RKO (cell line): ENCODE measurements around the gene COLEC11.
"Not testable (repeated sequence)": the region's sequence is repeated elsewhere in the genome, so short reads cannot be mapped to it uniquely, and the experiment has no call there.

ENCODE experiments used
- DNase-seq: peaks from one replicate; pipeline ENCODE4 v3.0.0-alpha.2; 2016; ENCODE audit warnings: low spot score

COLEC11 gene

GRCh38 chr2:3594493-3595281 is at the start of gene COLEC11:
Gene COLEC11, plus strand, starts transcription at chr2:3595112. Its CDS starts 9,229 bp downstream, at chr2:3604341.
- DNase-seq: no peak

- no peak for DNase-seq
These were observed 49.0 kb upstream of the COLEC11 start for GRCh38 chr2:3545788-3546478.

DNA sequence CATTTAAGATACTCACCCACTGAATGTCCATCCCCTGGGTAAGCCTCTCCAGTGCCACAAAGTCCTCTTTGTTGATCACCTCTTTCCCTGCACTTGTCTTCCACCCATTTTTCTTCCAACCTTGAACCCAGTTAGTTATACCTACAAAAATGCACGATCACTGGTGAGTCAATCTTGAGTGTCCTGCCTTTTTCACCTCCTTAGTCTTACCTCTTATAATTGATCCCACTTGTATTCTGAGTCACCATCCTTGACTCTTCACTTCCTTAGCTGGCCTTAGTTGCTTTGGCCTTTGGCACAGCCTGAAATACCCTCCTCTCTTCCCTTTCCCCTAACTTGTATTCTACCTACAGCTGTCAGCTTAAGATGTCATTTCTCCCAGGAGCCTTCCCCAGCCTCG is 47.0 kb upstream of the COLEC11 start:
- DNase-seq: peak; percentile 47

DNA sequence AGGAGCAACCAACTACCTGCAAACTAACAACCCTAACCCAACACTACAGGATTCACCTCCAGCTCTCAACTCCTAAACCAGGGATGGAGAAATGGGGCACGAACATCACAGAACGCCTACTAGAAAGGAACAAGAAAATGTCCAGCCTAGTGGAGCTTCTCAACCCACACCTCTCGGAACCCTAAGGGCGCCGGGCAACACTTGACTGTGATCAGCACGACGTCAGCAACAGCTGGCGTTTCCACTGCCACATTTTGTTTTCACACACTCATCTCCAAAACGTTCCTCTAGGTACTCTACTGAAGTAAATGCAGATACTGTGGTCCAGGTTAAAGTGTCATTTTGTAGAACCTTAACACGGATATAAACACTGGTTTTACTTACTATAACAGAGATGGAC is 41.0 kb upstream of the COLEC11 start:
- DNase-seq: no peak

DNA sequence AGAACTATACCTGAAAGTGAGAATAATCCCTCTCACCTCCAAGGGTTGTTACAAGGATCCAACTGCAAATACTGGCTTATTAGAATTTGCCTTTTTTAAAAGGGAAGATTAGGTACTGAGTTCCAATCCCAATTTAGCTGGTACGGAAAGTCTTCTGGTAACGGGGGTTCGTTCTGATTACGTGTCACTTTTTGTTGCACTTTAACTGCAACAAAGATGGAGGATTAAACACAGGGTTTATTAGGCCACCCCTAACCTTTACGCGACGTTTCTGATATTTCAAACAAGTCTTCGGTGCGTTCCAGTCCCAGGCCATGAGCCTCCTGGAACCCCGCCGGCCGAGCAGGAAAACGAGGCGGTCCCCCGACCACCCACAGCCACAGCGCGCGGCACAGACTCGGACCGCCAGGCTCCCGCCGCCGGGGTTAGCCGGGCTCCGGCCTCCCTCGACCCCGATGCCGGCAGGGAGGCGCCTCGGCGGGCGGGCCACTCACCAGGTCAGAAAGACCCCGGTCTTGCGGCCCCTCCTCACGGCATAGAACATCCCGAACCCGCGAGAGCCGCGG is 37.2 kb upstream of the COLEC11 start:
- peak; percentile 33 for DNase-seq

DNA sequence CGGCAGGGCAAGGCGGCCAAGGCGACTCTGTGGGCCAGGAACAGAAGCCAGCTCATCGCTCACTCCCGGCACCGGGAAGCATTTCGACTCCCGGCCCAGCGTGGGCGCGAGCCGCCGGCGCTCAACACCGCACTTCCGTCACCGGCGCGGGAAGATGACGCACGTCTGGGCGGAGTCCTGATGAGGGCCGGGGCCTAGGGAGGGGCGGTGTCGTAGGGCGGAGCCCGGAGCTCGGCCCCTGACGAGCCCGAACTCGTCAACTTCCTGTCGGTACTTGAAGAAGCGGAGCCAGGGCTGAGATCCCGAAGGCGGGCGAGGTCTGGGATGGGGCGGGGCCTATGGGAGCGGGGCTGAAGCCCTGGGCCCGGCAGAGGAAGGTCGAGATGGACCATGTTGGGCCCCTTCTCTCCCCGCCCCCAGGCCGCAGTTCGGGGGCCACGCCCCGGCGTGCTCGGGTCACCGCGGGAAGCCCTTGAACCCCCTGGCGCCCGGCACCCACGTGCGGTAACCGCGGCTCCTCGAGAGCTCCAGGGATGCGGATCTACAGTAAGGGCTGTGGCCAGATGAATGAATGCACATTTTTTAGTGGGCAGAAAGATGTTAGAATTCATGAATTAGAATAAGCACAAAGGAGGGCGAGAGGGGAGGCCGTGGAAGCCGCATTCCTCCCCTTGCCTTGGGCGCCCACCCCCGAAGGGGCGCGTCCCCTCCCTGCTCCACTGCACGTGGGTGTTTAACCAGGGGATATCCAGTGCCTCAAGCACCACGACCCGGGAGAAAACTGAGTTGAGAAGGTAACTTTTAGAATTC is 36.5 kb upstream of the COLEC11 start, which contains the start of gene RNASEH1:
Gene RNASEH1, minus strand, starts transcription at position 129 of the 810 bp plus-strand sequence. Its CDS starts 73 bp downstream, at position 56.
- peak; percentile 98 for DNase-seq

- no peak for DNase-seq
These were observed 31.4 kb upstream of the COLEC11 start for GRCh38 chr2:3563521-3563976.

DNA sequence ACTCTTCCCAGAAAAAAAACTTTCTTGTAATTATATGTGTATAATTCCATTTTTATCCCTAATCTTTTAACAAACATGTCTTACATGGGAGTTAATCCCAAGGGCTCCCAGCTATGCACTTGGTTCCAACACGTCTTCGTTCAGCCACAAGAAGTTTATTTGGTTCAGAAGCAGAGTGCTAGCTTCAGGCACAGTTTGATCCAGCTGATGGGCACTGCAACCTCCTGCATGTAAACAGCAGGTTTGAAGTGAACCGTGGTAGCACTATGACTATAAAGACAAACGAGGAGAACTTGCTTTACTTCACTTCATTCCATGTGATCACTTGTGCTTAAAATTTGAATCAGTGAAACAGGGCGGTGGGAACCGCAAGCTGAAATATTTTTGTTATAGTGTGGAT is 29.8 kb upstream of the COLEC11 start:
- DNase-seq: no peak

DNA sequence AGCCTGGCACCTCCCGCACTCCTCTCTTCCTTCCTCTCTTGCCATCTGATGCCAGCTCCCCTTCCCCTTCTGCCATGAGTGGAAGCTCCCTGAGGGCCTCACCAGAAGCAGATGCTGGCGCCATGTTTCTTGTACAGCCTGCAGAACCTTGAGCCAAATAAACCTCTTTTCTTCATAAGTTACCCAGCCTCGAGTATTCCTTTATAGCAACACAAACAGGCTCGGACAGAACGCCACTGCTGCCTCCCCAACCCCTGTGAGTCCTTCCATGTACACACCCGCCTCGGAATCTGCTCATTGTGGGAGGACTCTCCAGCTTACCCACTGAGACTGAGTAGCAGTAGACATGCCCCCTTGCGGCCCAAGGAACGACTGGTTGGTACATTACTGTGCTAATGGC is 28.1 kb upstream of the COLEC11 start:
- no peak for DNase-seq

- not testable (repeated sequence) for DNase-seq
These were observed 25.3 kb upstream of the COLEC11 start for GRCh38 chr2:3569656-3570055.

DNA sequence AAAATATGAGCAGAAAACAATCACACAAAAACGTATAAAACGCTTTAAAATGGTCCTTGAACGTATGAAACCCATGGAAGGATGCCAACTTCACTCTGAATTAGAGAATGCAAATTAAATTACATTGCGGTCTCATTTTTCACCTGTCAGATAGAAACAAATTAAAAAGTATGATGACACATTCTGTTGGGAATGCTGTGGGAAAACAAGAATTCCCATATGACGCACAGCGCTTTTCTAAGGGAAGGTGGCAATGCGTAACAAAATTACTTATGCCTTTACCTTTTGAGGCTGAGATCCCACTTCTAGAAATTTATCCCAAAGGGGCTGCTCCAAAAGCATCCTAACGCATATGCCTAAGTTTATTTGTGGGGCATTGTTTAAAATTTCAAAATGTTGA is 23.6 kb upstream of the COLEC11 start:
- no peak for DNase-seq

DNA sequence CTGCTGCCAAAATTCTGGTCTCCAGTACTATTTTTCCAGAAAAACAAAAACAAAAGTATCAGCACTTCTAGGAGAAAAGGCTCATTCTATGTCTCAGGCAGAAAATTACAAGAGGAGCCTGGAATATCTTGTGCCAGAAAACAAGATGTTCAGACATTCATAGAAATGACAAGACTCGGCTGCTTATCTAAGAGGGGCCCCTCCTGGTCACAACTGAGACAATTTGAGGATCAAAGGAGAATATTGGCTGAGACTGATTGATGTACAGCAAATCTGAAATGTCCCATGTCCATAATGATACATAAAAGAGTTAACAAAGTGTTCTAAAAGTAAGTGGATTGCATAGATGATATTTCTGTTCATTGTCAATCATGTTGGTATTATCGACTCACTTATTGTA is 22.3 kb upstream of the COLEC11 start:
- DNase-seq: no peak

- DNase-seq: no peak
These were observed 20.8 kb upstream of the COLEC11 start for GRCh38 chr2:3574155-3574554.

GRCh38 chr2:3575534-3576262 is 19.2 kb upstream of the COLEC11 start:
- no peak for DNase-seq

DNA sequence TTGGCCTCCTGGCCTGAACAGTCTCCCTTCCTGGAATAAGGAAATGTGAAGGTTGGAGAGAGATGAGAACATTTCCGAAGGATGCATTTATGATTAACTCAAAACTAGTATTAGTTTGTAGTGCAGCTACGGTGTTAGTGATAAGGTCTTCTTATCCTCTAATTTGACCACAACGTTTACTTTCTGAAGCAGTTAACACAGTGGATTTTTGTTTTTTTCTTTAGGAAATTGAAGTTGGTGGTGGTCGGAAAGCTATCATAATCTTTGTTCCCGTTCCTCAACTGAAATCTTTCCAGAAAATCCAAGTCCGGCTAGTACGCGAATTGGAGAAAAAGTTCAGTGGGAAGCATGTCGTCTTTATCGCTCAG is 18.7 kb upstream of the COLEC11 start:
- DNase-seq: not testable (repeated sequence)

DNA sequence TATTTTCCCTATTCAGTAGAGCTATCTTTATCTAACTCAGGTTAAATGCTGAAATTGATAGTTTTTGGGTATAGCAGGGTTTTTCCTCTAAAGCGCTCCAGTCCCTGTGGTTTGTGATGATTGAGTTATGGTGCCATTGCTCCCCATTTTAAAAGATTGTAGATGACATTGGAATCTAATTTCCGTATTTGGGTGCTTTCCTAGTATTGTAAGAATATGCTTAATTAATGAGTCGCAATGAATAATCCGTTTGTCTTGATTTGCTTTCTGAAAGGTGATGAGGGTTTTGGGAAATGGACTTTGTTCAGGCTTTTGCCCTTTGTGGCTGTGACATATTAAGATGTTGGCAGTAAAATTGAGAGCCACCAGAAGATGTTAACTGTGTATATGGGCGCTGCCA is 15.9 kb upstream of the COLEC11 start:
- DNase-seq: peak; percentile 61

GRCh38 chr2:3580449-3580848 is 14.5 kb upstream of the COLEC11 start:
- DNase-seq: no peak

- no peak for DNase-seq
These were observed 13.3 kb upstream of the COLEC11 start for GRCh38 chr2:3581367-3582262.

- no peak for DNase-seq
These were observed 10.8 kb upstream of the COLEC11 start for GRCh38 chr2:3584076-3584475.

DNA sequence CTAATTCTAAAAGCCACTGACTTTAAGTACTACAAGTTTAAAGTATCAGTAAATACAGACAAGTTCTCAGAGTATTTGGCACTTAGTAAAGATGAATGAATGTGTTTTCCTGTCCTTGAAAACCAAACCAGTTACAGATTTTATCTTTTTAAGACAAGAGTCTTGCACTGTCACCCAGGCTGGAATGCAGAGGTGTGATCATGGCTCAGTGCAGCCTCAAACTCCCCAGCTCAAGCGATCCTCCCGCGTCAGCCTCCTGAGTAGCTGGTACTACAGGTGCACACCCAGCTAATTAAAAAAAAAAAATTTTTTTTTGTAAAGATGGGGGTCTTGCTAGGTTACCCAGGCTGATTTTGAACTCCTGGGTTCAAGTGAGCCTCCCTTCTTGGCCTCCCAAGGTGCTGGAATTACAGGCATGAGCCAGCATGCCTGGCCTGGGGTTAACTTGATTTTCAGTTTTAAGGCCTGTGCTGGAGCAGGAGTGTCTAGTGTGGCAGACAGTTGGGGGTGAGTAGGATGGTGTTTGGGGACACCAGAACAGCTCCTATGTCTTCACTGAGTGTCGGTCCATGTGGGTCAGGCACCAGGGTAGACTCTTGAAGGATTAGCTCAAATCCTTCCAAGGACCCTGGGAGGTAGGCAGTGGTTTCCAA is 10.2 kb upstream of the COLEC11 start:
- no peak for DNase-seq
